Neural progenitor cell (in vitro differentiated cells): ENCODE measurements around the gene FOXN4. TPM values are rescaled to one million over a fixed set of nuclear protein-coding genes. Genes with fewer than 3 reads are reported as not detected.
A peak's percentile ranks its signal among the peaks of the same experiment; 100 is the strongest.

ENCODE experiments used
- DNase-seq: peaks from one replicate; pipeline ENCODE4 v3.0.0-alpha.2; 2016; ENCODE audit warnings: low spot score
- H2AFZ ChIP-seq: fragments of 200-600 bp; sonication (generic); replicated peaks from 2 replicates; pipeline ENCODE4 v1.6.1; 2016; ENCODE audit warnings: antibody characterized with exemption
- H3F3A ChIP-seq: fragments of 200-600 bp; sonication (generic); 2 replicates; pipeline ENCODE4 v1.6.1; 2016; ENCODE audit warnings: antibody characterized with exemption, low read depth
- H3K27ac ChIP-seq: fragments of 200-600 bp; sonication (generic); 2 replicates; pipeline ENCODE4 v1.5.1; 2016; ENCODE audit warnings: mild to moderate bottlenecking
- H3K27me3 ChIP-seq: fragments of 200-600 bp; sonication (generic); 2 replicates; pipeline ENCODE4 v1.6.1; 2016; ENCODE audit warnings: mild to moderate bottlenecking, moderate library complexity
- H3K36me3 ChIP-seq: fragments of 200-600 bp; sonication (generic); 2 replicates; pipeline ENCODE4 v1.5.1; 2016
- H3K4me1 ChIP-seq: fragments of 200-600 bp; sonication (generic); 2 replicates; pipeline ENCODE4 v1.6.1; 2016; ENCODE audit warnings: mixed run types
- H3K4me2 ChIP-seq: fragments of 200-600 bp; sonication (generic); 2 replicates; pipeline ENCODE4 v1.6.1; 2016
- H3K4me3 ChIP-seq: fragments of 200-600 bp; sonication (generic); 2 replicates; pipeline ENCODE4 v1.5.1; 2016
- H3K79me2 ChIP-seq: fragments of 200-600 bp; sonication (generic); 2 replicates; pipeline ENCODE4 v1.6.1; 2016; ENCODE audit warnings: low read depth
- H3K9ac ChIP-seq: fragments of 200-600 bp; sonication (generic); 2 replicates; pipeline ENCODE4 v1.6.1; 2016
- H3K9me3 ChIP-seq: fragments of 200-600 bp; sonication (generic); 2 replicates; pipeline ENCODE4 v1.5.1; 2016; ENCODE audit warnings: low read depth
- H4K20me1 ChIP-seq: fragments of 200-600 bp; sonication (generic); 2 replicates; pipeline ENCODE4 v1.6.1; 2016; ENCODE audit warnings: low read depth
- H3K27ac Mint-ChIP-seq: 3 replicates; pipeline ENCODE4 v1.8.0; 2021; ENCODE audit warnings: mixed read lengths
- H3K27me3 Mint-ChIP-seq: 2 replicates; pipeline ENCODE4 v1.8.0; 2022; ENCODE audit warnings: low read depth, mild to moderate bottlenecking, inconsistent platforms, moderate library complexity, mixed read lengths; ENCODE audit not compliant: insufficient read depth
- H3K36me3 Mint-ChIP-seq: 3 replicates; pipeline ENCODE4 v1.8.0; 2021; ENCODE audit warnings: mixed read lengths
- H3K4me1 Mint-ChIP-seq: 3 replicates; pipeline ENCODE4 v1.8.0; 2021; ENCODE audit warnings: mixed read lengths
- H3K4me3 Mint-ChIP-seq: 3 replicates; pipeline ENCODE4 v1.8.0; 2021; ENCODE audit warnings: mild to moderate bottlenecking, moderate library complexity, mixed read lengths
- H3K9me3 Mint-ChIP-seq: 3 replicates; pipeline ENCODE4 v1.8.0; 2020; ENCODE audit warnings: mixed read lengths
- CTCF ChIP-seq: fragments of 200-600 bp; sonication (generic); IDR thresholded peaks from 2 replicates; pipeline ENCODE4 v1.5.1; 2017; ENCODE audit warnings: antibody characterized with exemption, mild to moderate bottlenecking
- EZH2 ChIP-seq: fragments of 200-600 bp; sonication (generic); IDR thresholded peaks from 2 replicates; pipeline ENCODE4 v1.6.1; 2017; ENCODE audit warnings: antibody characterized with exemption, mild to moderate bottlenecking, moderate library complexity
- EZH2phosphoT487 ChIP-seq: fragments of 200-600 bp; sonication (generic); IDR thresholded peaks from 2 replicates; pipeline ENCODE4 v1.6.1; 2017; ENCODE audit warnings: antibody characterized with exemption
- total RNA-seq: library from RNA; depleted of rRNA; stranded (reverse); fragments of >200 nt; gene quantifications from 2 replicates; pipeline ENCODE4 v1.2.3, GENCODE V29; 2015; ENCODE audit warnings: low replicate concordance

The FOXN4 gene
- total RNA-seq, 1 donor from 2014 or later = not detected

DNA sequence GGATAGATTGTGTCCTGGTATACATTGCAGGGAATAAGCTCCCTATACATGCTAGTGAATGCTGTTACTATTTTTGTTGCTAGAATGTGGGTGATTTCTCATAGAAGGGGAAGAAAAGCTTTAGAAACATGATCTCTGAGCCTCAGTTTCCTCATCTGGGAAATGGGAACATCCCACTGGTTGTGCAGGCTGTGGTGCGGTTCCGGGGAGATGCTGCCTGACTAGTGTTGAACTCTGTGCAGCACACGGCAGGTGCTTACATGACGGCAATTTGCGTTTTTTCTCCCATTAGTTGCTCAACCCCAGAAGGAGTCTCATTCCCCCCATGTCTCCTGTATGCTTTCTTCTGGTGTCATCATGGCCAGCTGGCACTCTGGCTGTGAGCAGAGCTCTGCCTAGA is 32.9 kb downstream of the FOXN4 start:
- DNase-seq = no peak
- H3K4me3 Mint-ChIP-seq = no peak overlapping the region
- Histone ChIP-seq H3K27ac (no peak overlapping the region), H3K36me3 (no peaks in the 10 kb centered on the region), H3K27me3 (peaks cover 8% of the 10 kb centered on the region), H3K79me2 (no peaks in the 10 kb centered on the region), H3K9ac (no peak overlapping the region), H2AFZ (no peak overlapping the region), H4K20me1 (no peaks in the 10 kb centered on the region), H3K9me3 (no peaks in the 10 kb centered on the region), H3K4me3 (no peak overlapping the region), H3K4me2 (no peak overlapping the region), H3K4me1 (peaks cover 17% of the 10 kb centered on the region), H3F3A (peaks cover 3% of the 10 kb centered on the region)
- H3K9me3 Mint-ChIP-seq = peaks cover 2% of the 10 kb centered on the region
- no peaks in the 10 kb centered on the region for H3K36me3 Mint-ChIP-seq
- H3K27ac Mint-ChIP-seq = peak overlapping the region; percentile 88
- H3K27me3 Mint-ChIP-seq = peaks cover 9% of the 10 kb centered on the region
- TF ChIP-seq CTCF = no peak
- TF ChIP-seq EZH2phosphoT487 = no peak
- no peak for TF ChIP-seq EZH2
- peaks cover 16% of the 10 kb centered on the region for H3K4me1 Mint-ChIP-seq

DNA sequence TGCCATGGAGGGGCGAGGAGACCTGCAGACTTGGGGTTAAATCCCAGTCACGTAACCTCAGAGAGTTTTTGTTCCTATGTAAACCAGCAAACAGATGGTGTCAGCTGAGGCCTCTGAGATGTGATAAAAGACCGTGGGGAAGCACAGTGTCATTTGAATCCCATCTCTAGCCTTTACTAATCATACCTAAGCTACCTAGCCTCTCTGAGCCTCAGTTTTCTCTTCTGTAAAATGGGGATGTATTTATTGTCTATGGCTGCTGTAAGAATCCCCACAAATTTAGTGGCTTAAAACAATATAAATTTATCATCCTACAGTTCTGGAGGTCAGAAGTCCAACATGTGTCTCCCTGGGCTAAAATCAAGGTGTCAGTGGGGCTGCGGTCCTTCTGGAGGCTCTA is 33.9 kb downstream of the FOXN4 start:
- H3F3A ChIP-seq = peaks cover 3% of the 10 kb centered on the region
- Mint-ChIP-seq H3K36me3 (no peaks in the 10 kb centered on the region), H3K27ac (no peak overlapping the region), H3K27me3 (peaks cover 9% of the 10 kb centered on the region), H3K4me1 (peaks cover 14% of the 10 kb centered on the region), H3K9me3 (peaks cover 7% of the 10 kb centered on the region), H3K4me3 (no peak overlapping the region)
- H3K4me3 ChIP-seq = no peak overlapping the region
- no peak overlapping the region for H3K27ac ChIP-seq
- no peak overlapping the region for H2AFZ ChIP-seq
- peaks cover 17% of the 10 kb centered on the region for H3K4me1 ChIP-seq
- no peaks in the 10 kb centered on the region for H3K9me3 ChIP-seq
- peaks cover 8% of the 10 kb centered on the region for H3K27me3 ChIP-seq
- no peaks in the 10 kb centered on the region for H3K36me3 ChIP-seq
- no peaks in the 10 kb centered on the region for H4K20me1 ChIP-seq
- TF ChIP-seq CTCF (no peak), EZH2 (no peak), EZH2phosphoT487 (no peak)
- no peak for DNase-seq
- no peaks in the 10 kb centered on the region for H3K79me2 ChIP-seq
- H3K9ac ChIP-seq = no peak overlapping the region
- H3K4me2 ChIP-seq = no peak overlapping the region

- peaks cover 7% of the 10 kb centered on the region for H3K9me3 Mint-ChIP-seq
- H3K4me1 Mint-ChIP-seq = peaks cover 14% of the 10 kb centered on the region
- no peaks in the 10 kb centered on the region for H4K20me1 ChIP-seq
- DNase-seq = no peak
- no peak overlapping the region for H3K27ac ChIP-seq
- H2AFZ ChIP-seq = no peak overlapping the region
- H3K9ac ChIP-seq = no peak overlapping the region
- H3K4me3 Mint-ChIP-seq = no peak overlapping the region
- H3K4me3 ChIP-seq = no peak overlapping the region
- peaks cover 9% of the 10 kb centered on the region for H3K27me3 Mint-ChIP-seq
- H3K36me3 Mint-ChIP-seq = no peaks in the 10 kb centered on the region
- H3K36me3 ChIP-seq = no peaks in the 10 kb centered on the region
- no peaks in the 10 kb centered on the region for H3K9me3 ChIP-seq
- peaks cover 3% of the 10 kb centered on the region for H3F3A ChIP-seq
- peaks cover 8% of the 10 kb centered on the region for H3K27me3 ChIP-seq
- H3K27ac Mint-ChIP-seq = no peak overlapping the region
- TF ChIP-seq CTCF (no peak), EZH2 (no peak), EZH2phosphoT487 (no peak)
- H3K79me2 ChIP-seq = no peaks in the 10 kb centered on the region
- peaks cover 17% of the 10 kb centered on the region for H3K4me1 ChIP-seq
- no peak overlapping the region for H3K4me2 ChIP-seq
Observed at GRCh38 chr12:109274381-109274780, 34.7 kb downstream of the FOXN4 start.
